HG03565 (cell line): ENCODE data around the gene SFTPA2.
"Not testable (repeated sequence)": the region's sequence is repeated elsewhere in the genome, so short reads cannot be mapped to it uniquely, and the experiment has no call there.

Experiments used
- ATAC-seq: cut with Tn5 transposase; IDR thresholded peaks from one replicate; pipeline ENCODE4 v1.9.1; 2021; ENCODE audit warnings: mild to moderate bottlenecking, moderate library complexity; ENCODE audit not compliant: unreplicated experiment

SFTPA2 gene

GRCh38 chr10:79516532-79517205, 43.5 kb downstream of the SFTPA2 start:
- ATAC-seq: not testable (repeated sequence)

GRCh38 chr10:79511891-79512583, 48.2 kb downstream of the SFTPA2 start, which contains the start of gene EIF5AL1:
EIF5AL1 (plus strand) TSS chr10:79512533; CDS start chr10:79512650, 117 bp downstream.
- not testable (repeated sequence) for ATAC-seq

DNA sequence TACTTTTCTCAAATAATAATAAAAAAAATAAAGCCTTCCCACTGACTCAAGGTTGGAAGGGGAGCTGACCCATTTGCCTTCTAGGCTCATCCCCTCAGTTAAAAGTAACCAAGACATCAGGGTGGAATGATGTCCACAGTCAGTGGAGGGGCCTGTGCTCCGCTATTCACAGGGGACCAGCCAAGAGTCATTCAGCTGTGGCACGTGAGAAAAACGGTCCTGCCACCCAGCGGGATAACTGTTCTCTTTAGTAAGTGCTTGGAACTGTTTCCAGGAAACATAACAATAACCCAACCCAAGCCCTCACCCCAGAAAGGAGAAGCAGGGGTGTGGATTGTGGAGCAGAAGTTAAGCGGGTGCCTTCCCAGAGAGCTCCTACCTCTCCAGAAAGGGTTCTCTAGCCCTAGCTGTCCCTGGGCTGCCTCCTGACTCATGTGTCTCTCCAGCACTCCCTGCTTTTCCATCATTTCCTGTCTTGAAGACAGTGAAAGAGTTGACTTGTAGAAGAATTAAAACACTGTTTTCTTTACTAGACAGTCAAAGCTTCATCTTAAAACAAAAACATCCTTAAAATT, 50.2 kb downstream of the SFTPA2 start:
- ATAC-seq: not testable (repeated sequence)

DNA sequence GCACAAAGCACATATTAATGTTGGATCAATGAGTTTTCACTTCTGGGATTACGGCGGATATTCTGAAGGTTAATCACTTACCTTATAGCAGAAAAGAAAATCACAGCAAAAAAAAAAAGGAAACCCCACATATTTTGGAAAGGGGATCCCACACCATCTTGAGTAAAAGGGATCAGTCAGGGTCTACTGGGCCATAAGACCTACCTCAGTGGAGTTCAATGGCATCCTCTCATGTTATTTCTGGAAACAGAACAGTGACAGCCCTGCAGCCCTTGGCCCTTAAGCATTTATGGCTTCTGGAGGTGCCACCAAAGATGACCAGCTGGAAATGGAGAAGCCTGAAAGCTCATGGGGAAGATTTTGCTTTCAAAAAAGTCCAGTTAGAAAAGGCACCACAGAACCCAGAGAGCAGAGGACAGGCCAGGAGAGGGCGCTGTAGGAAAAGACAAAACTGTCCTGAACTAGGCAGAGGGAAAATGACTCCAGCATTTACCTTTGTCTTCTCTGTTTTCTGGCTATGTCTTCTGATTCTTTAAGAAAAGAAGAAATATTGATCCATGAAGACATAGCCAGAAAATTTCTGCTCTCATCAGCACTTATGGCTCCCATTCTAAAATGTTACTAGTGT, 50.8 kb downstream of the SFTPA2 start:
- ATAC-seq: not testable (repeated sequence)

DNA sequence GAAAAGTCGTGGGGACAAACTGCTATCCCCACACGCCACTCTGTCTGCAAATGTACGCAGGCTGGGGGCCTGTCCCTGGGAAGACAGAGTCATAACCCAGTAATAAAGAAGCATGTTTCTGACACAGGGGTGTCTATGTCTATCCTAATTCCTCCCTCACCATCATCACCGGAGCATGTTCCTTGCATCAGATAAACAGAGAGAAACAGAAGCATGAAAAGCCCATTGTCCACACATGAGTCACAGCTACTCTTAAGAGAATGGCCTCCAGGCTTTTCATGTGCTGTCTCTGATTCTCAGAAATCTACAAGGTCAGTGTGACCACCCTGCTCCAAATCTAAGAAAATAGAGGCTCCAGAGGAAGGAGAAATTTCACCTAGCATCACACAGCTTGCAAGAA, 52.0 kb downstream of the SFTPA2 start:
- not testable (repeated sequence) for ATAC-seq

DNA sequence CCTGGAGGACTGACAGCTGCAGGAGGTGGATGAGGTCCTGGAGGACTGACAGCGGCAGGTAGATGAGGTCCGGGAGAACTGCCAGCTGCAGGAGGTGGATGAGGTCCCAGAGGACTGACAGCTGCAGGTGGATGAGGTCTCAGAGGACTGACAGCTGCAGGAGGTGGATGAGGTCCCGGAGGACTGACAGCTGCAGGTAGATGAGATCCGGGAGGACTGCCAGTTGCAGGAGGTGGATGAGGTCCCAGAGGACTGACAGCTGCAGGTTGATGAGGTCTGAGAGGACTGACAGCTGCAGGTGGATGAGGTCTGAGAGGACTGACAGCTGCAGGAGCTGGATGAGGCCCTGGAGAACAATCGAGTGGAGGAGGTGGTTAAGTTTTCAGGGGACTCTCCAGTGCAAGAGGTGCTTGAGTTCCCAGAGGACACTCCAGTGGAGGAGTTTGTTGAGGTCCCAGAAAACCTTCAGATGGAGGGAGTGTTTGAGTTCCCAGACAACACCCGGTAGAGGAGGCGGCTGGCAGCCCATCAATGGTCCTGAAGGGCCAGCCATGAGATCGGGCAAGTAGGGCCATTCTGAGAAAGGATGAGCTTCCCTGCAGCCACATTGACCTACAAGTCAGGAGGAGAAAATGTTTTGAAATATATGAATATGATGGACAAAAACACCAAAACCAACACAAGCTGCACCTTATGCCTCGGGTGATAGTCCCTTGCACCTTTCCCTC, 52.6 kb downstream of the SFTPA2 start:
- no peak for ATAC-seq
